ENCODE measurements around the gene CCDC77. TPM values are rescaled to one million over a fixed set of nuclear protein-coding genes. Genes with fewer than 3 reads are reported as not detected.

Gene CCDC77
- total and polyA plus RNA-seq, 10 of the 15 experiments (the other 5 are each of a cell fraction or from before 2014, with no cell fraction given), result 8.8 to 22.5 (median 15.8) TPM

GRCh38 chr12:389142-390096 is 12.0 kb upstream of the CCDC77 start, which contains the start of gene KDM5A (continued):
- TF ChIP-seq CUX1 (IDR thresholded peaks at IDR 0.05; ENCODE audit: insufficient replicate concordance, low read depth, low read length) (no peak), SUPT20H (IDR thresholded peaks at IDR 0.05; ENCODE audit: borderline replicate concordance, control insufficient read depth, low read depth, low read length) (no peak), ASH2L (IDR thresholded peaks at IDR 0.05; ENCODE audit: borderline replicate concordance, low read depth) (no peak; the same call in 1 of the 2 replicates), ZZZ3 (IDR thresholded peaks at IDR 0.05; ENCODE audit: control insufficient read depth, insufficient read length, low read depth) (no peak), BMI1 (IDR thresholded peaks at IDR 0.05; ENCODE audit: borderline replicate concordance) (no peak), MLLT1 (IDR thresholded peaks at IDR 0.05) (peak; percentile 99), RELA (IDR thresholded peaks at IDR 0.05; ENCODE audit: borderline replicate concordance, partially characterized antibody) (peak; percentile 74), ZNF24 (IDR thresholded peaks at IDR 0.05) (no peak), HDGF (IDR thresholded peaks at IDR 0.05) (no peak), ATF7 (IDR thresholded peaks at IDR 0.05; ENCODE audit: low read depth) (peak; percentile 51; the same call in 1 of the 2 replicates), YBX1 (IDR thresholded peaks at IDR 0.05) (no peak), FOXK2 (IDR thresholded peaks at IDR 0.05) (peak; percentile 67), CBX5 (IDR thresholded peaks at IDR 0.05; ENCODE audit: low read depth) (0 out of 2 replicates have a peak, but pooled peaks have one; percentile 62), MXI1 (IDR thresholded peaks at IDR 0.05; ENCODE audit: low read depth, low read length) (peak; percentile 93), JUND (IDR thresholded peaks at IDR 0.05; ENCODE audit: low read depth, low read length) (0 out of 2 replicates have a peak, but pooled peaks have one; percentile 3), USF1 (IDR thresholded peaks at IDR 0.05; ENCODE audit: borderline replicate concordance, extremely low read length, insufficient read depth, low read depth, low read length) (no peak), SIN3A (IDR thresholded peaks at IDR 0.05; ENCODE audit: low read depth, low read length) (peak; percentile 95), BHLHE40 (IDR thresholded peaks at IDR 0.05; ENCODE audit: borderline replicate concordance in 1 of 2, low read depth in 2 of 2, low read length in 1 of 2) (peak; percentile 38 to 52; a peak in 2 of 4 replicates), HDAC2 (IDR thresholded peaks at IDR 0.05) (no peak), PML (IDR thresholded peaks at IDR 0.05; ENCODE audit: low read length) (peak; percentile 89), SPI1 (IDR thresholded peaks at IDR 0.05; ENCODE audit: borderline replicate concordance, insufficient read depth, low read depth, low read length) (no peak), EED (IDR thresholded peaks at IDR 0.05; ENCODE audit: low read depth) (peak; percentile 78), SP1 (IDR thresholded peaks at IDR 0.05; ENCODE audit: low read depth, low read length) (no peak)

All from GM12878 (cell line).